Caco-2 (cell line): ENCODE results near the gene PLET1. TPM values are rescaled to one million over a fixed set of nuclear protein-coding genes. Genes with fewer than 3 reads are reported as not detected.

Experiments used
- BruUV-seq: library from RNA; stranded (reverse); fragments of 400-500 nt; replicated peaks from 2 replicates; lab custom pipeline; 2021; lab: Mats Ljungman, UMichigan
- CTCF ChIA-PET: fragments of 300-600 bp; sonication (Branson Sonifier 250); formaldehyde crosslinking; loops from one replicate; lab custom pipeline; 2022; ENCODE audit warnings: antibody characterized with exemption; lab: Charles Lee
- POLR2A ChIA-PET: fragments of 300-600 bp; sonication (Branson Sonifier 250); formaldehyde crosslinking; loops from one replicate; lab custom pipeline; 2022; ENCODE audit warnings: antibody characterized with exemption; lab: Charles Lee
- DNase-seq, 2 experiments: peaks; one replicate each; pipeline versions ENCODE4 v3.0.0 to v3.0.0-alpha.2; 2020 to 2022
- H3K27me3 ChIP-seq: replicated peaks from 2 replicates; pipeline ENCODE4 v1.6.0; 2011; ENCODE audit warnings: low read length; ENCODE audit not compliant: control insufficient read depth, insufficient read depth
- H3K36me3 ChIP-seq: 2 replicates; pipeline ENCODE4 v1.5.1; 2011; ENCODE audit warnings: low read length; ENCODE audit not compliant: control insufficient read depth, insufficient read depth
- H3K4me1 ChIP-seq: fragments of 250-450 bp; sonication (Bioruptor Pico); 2 replicates; pipeline ENCODE4 v1.5.1; 2020; ENCODE audit warnings: mild to moderate bottlenecking
- H3K4me3 ChIP-seq: 2 replicates; pipeline ENCODE4 v1.5.1; 2011; ENCODE audit warnings: low read depth, mild to moderate bottlenecking, control low read depth, low read length
- H3K9me3 ChIP-seq: fragments of 250-450 bp; sonication (Bioruptor Pico); 2 replicates; pipeline ENCODE4 v1.5.1; 2020; ENCODE audit warnings: mild to moderate bottlenecking, moderate library complexity
- H3K27ac Mint-ChIP-seq: one replicate; pipeline ENCODE4 v1.8.0; 2022; ENCODE audit warnings: mixed read lengths; ENCODE audit not compliant: unreplicated experiment
- H3K27me3 Mint-ChIP-seq: one replicate; pipeline ENCODE4 v1.8.0; 2022; ENCODE audit warnings: mixed read lengths; ENCODE audit not compliant: insufficient read depth, unreplicated experiment
- H3K36me3 Mint-ChIP-seq: one replicate; pipeline ENCODE4 v1.8.0; 2022; ENCODE audit warnings: mild to moderate bottlenecking, mixed read lengths; ENCODE audit not compliant: insufficient read depth, unreplicated experiment
- H3K4me1 Mint-ChIP-seq: one replicate; pipeline ENCODE4 v1.8.0; 2022; ENCODE audit warnings: low read depth, mixed read lengths; ENCODE audit not compliant: unreplicated experiment
- H3K4me3 Mint-ChIP-seq: one replicate; pipeline ENCODE4 v1.8.0; 2022; ENCODE audit warnings: mild to moderate bottlenecking, moderate library complexity, mixed read lengths; ENCODE audit not compliant: unreplicated experiment
- H3K9me3 Mint-ChIP-seq: one replicate; pipeline ENCODE4 v1.8.0; 2022; ENCODE audit warnings: mixed read lengths; ENCODE audit not compliant: unreplicated experiment
- CTCF ChIP-seq, 2 experiments: fragments of 200-600 bp in 1 of 2; IDR thresholded peaks; 1 replicate in 1 of 2; 2 replicates in 1 of 2; pipeline versions ENCODE4 v1.5.1 to v1.8.0; 2011 to 2022; ENCODE audit warnings: antibody characterized with exemption in 1 of 2, control low read depth in 1 of 2, inconsistent platforms in 1 of 2, low read depth in 1 of 2, low read length in 1 of 2, mild to moderate bottlenecking in 1 of 2, moderate library complexity in 1 of 2; ENCODE audit not compliant: insufficient read depth in 1 of 2, severe bottlenecking in 1 of 2, unreplicated experiment in 1 of 2
- intact Hi-C: fragments of 100-400 bp; cut with micrococcal nuclease; formaldehyde crosslinking; loops from one replicate; pipeline ENCODE4 v1.10.0; 2022; ENCODE audit not compliant: unreplicated experiment
- total RNA-seq: library from RNA; stranded (reverse); gene quantifications from 2 replicates; pipeline ENCODE4 v1.2.3, GENCODE V29; 2022

The PLET1 gene
- total RNA-seq, 1 experiment from 2014 or later = not detected

GRCh38 chr11:112307616-112308015 is 47.0 kb upstream of the PLET1 start:
- BruUV-seq = no TSS peak
- Mint-ChIP-seq H3K4me3 (no peak overlapping the region), H3K36me3 (no peaks in the 10 kb centered on the region), H3K9me3 (peaks cover 11% of the 10 kb centered on the region), H3K4me1 (no peaks in the 10 kb centered on the region), H3K27me3 (peaks cover 25% of the 10 kb centered on the region), H3K27ac (no peak overlapping the region)
- ChIA-PET CTCF (no interaction called here), POLR2A (no interaction called here)
- no peaks in the 10 kb centered on the region for H3K9me3 ChIP-seq
- H3K4me3 ChIP-seq = no peak overlapping the region
- H3K4me1 ChIP-seq = peaks cover 1% of the 10 kb centered on the region; the same call in 1 of the 2 replicates
- H3K27me3 ChIP-seq = no peaks in the 10 kb centered on the region; the same call in 1 of the 2 replicates
- no peaks in the 10 kb centered on the region for H3K36me3 ChIP-seq
- intact Hi-C loops = no loop called here
- TF ChIP-seq CTCF (IDR thresholded peaks at IDR 0.05; ENCODE audit: insufficient read depth in 1 of 2, low read depth in 1 of 2, low read length in 1 of 2, severe bottlenecking in 1 of 2, unreplicated experiment in 1 of 2) = no peak
- no peak for DNase-seq

- H3K36me3 Mint-ChIP-seq = no peaks in the 10 kb centered on the region
- Histone ChIP-seq H3K4me1 (peaks cover 7% of the 10 kb centered on the region), H3K36me3 (no peaks in the 10 kb centered on the region), H3K27me3 (no peaks in the 10 kb centered on the region; the same call in 1 of the 2 replicates), H3K9me3 (no peaks in the 10 kb centered on the region), H3K4me3 (no peak overlapping the region)
- ChIA-PET CTCF (no interaction called here), POLR2A (no interaction called here)
- peaks cover 22% of the 10 kb centered on the region for H3K27me3 Mint-ChIP-seq
- no peak overlapping the region for H3K27ac Mint-ChIP-seq
- no peak for TF ChIP-seq CTCF (IDR thresholded peaks at IDR 0.05; ENCODE audit: insufficient read depth in 1 of 2, low read depth in 1 of 2, low read length in 1 of 2, severe bottlenecking in 1 of 2, unreplicated experiment in 1 of 2)
- BruUV-seq = no TSS peak
- H3K9me3 Mint-ChIP-seq = peaks cover 11% of the 10 kb centered on the region
- no peak overlapping the region for H3K4me3 Mint-ChIP-seq
- intact Hi-C loops = no loop called here
- no peak for DNase-seq
- peaks cover 6% of the 10 kb centered on the region for H3K4me1 Mint-ChIP-seq
These were observed 45.6 kb upstream of the PLET1 start for GRCh38 chr11:112306230-112306629.

GRCh38 chr11:112304914-112305313 is 44.3 kb upstream of the PLET1 start:
- intact Hi-C loops = no loop called here
- Mint-ChIP-seq H3K36me3 (no peaks in the 10 kb centered on the region), H3K4me3 (no peak overlapping the region), H3K9me3 (peaks cover 11% of the 10 kb centered on the region), H3K27me3 (peaks cover 15% of the 10 kb centered on the region), H3K27ac (no peak overlapping the region), H3K4me1 (peaks cover 6% of the 10 kb centered on the region)
- POLR2A ChIA-PET = no interaction called here
- Histone ChIP-seq H3K9me3 (no peaks in the 10 kb centered on the region), H3K36me3 (no peaks in the 10 kb centered on the region), H3K4me3 (no peak overlapping the region), H3K4me1 (peaks cover 7% of the 10 kb centered on the region), H3K27me3 (no peaks in the 10 kb centered on the region)
- TF ChIP-seq CTCF (IDR thresholded peaks at IDR 0.05; ENCODE audit: insufficient read depth in 1 of 2, low read depth in 1 of 2, low read length in 1 of 2, severe bottlenecking in 1 of 2, unreplicated experiment in 1 of 2) = no peak
- DNase-seq = no peak
- CTCF ChIA-PET = interaction anchor here (0.5 kb wide), 1 partner anchor 24 kb away, joined by 7 read pairs; no protein-coding TSS in a partner anchor
- no TSS peak for BruUV-seq
